Ishikawa (cell line): Measurements from ENCODE around the gene LRP4.

Experiments
- CEBPB ChIP-seq: IDR thresholded peaks from 2 replicates; pipeline ENCODE4 v1.6.1; 2012
- CREB1 ChIP-seq: IDR thresholded peaks from 2 replicates; pipeline ENCODE4 v1.6.1; 2012; ENCODE audit warnings: low read depth
- EGR1 ChIP-seq: IDR thresholded peaks from 2 replicates; pipeline ENCODE4 v1.6.1; 2012
- EP300 ChIP-seq: IDR thresholded peaks from 2 replicates; pipeline ENCODE4 v1.6.1; 2012; ENCODE audit warnings: borderline replicate concordance
- FOXM1 ChIP-seq: IDR thresholded peaks from 2 replicates; pipeline ENCODE4 v1.6.1; 2012; ENCODE audit warnings: low read depth, borderline replicate concordance
- NFIC ChIP-seq: IDR thresholded peaks from 2 replicates; pipeline ENCODE4 v1.6.1; 2012
- RAD21 ChIP-seq: IDR thresholded peaks from 2 replicates; pipeline ENCODE4 v1.6.1; 2012; ENCODE audit warnings: low read depth
- TAF1 ChIP-seq: IDR thresholded peaks from 2 replicates; pipeline ENCODE4 v1.6.1; 2012; ENCODE audit warnings: low read depth, mild to moderate bottlenecking
- TCF12 ChIP-seq: IDR thresholded peaks from 2 replicates; pipeline ENCODE4 v1.6.1; 2012; ENCODE audit warnings: low read depth
- TEAD4 ChIP-seq: IDR thresholded peaks from 2 replicates; pipeline ENCODE4 v1.6.1; 2012
- USF1 ChIP-seq: IDR thresholded peaks from 2 replicates; pipeline ENCODE4 v1.6.1; 2012
- YY1 ChIP-seq: IDR thresholded peaks from 2 replicates; pipeline ENCODE4 v1.6.1; 2012; ENCODE audit warnings: low read depth
- ZBTB7A ChIP-seq: IDR thresholded peaks from 2 replicates; pipeline ENCODE4 v1.6.1; 2012; ENCODE audit warnings: low read depth
- TF ChIP-seq, protein P1 (sequence below): IDR thresholded peaks from 2 replicates; pipeline ENCODE4 v1.6.1; 2012
- TF ChIP-seq, protein P2 (sequence below): IDR thresholded peaks from 2 replicates; pipeline ENCODE4 v1.6.1; 2012; ENCODE audit warnings: low read depth, mild to moderate bottlenecking

LRP4 gene

GRCh38 chr11:46914363-46914762, 4.0 kb downstream of the LRP4 start:
- TF ChIP-seq USF1 (no peak), TEAD4 (peak; percentile 40; the same call in 1 of the 2 replicates), ZBTB7A (no peak), EGR1 (no peak), CREB1 (no peak), TAF1 (no peak)
- TF ChIP-seq, protein P1, sequence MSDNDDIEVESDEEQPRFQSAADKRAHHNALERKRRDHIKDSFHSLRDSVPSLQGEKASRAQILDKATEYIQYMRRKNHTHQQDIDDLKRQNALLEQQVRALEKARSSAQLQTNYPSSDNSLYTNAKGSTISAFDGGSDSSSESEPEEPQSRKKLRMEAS: 0 out of 2 replicates have a peak, but pooled peaks have one; percentile 11

GRCh38 chr11:46913484-46913883, 4.9 kb downstream of the LRP4 start:
- TF ChIP-seq USF1 (no peak), TEAD4 (no peak), FOXM1 (no peak), YY1 (no peak), TCF12 (no peak), CREB1 (no peak), NFIC (no peak), EP300 (no peak)
- TF ChIP-seq, protein P2, sequence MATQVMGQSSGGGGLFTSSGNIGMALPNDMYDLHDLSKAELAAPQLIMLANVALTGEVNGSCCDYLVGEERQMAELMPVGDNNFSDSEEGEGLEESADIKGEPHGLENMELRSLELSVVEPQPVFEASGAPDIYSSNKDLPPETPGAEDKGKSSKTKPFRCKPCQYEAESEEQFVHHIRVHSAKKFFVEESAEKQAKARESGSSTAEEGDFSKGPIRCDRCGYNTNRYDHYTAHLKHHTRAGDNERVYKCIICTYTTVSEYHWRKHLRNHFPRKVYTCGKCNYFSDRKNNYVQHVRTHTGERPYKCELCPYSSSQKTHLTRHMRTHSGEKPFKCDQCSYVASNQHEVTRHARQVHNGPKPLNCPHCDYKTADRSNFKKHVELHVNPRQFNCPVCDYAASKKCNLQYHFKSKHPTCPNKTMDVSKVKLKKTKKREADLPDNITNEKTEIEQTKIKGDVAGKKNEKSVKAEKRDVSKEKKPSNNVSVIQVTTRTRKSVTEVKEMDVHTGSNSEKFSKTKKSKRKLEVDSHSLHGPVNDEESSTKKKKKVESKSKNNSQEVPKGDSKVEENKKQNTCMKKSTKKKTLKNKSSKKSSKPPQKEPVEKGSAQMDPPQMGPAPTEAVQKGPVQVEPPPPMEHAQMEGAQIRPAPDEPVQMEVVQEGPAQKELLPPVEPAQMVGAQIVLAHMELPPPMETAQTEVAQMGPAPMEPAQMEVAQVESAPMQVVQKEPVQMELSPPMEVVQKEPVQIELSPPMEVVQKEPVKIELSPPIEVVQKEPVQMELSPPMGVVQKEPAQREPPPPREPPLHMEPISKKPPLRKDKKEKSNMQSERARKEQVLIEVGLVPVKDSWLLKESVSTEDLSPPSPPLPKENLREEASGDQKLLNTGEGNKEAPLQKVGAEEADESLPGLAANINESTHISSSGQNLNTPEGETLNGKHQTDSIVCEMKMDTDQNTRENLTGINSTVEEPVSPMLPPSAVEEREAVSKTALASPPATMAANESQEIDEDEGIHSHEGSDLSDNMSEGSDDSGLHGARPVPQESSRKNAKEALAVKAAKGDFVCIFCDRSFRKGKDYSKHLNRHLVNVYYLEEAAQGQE: no peak
- TF ChIP-seq, protein P1: no peak

DNA sequence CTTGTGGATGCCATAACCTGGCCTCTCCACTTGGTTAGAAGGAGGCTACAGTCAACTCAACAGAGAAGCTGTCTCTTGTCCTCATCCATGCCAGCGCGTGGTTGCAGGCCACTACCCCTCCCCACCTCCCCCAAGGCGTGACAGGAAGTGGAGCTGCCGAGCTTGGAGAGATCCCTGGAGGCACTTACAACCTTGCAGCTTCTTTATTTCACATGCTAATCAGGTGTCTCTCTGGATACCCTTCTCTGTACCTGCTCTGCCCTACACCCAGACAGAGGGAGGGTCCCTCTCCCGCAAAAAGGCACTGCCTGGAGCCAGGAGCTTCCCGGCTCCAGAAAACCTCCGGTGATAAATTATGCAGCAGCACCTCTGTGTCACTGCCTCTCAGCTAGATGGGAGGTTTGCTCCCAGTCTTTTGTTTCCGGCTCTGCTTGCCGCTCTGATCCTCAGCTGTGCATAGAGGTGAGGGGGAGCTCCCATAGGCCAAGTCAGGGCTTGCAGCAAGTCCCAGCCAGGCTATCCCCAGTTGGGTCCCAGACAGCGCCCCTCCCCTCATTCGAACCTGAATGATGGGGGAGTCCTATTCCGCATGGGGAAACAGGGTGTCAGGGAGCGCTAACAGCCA, 5.7 kb downstream of the LRP4 start:
- TF ChIP-seq, protein P1: no peak
- no peak for TF ChIP-seq RAD21

GRCh38 chr11:46907606-46908005, 10.7 kb downstream of the LRP4 start:
- TF ChIP-seq USF1 (no peak), CEBPB (no peak)
- TF ChIP-seq, protein P2: no peak

GRCh38 chr11:46906609-46907041, 11.7 kb downstream of the LRP4 start:
- no peak for TF ChIP-seq CREB1
- TF ChIP-seq TEAD4: no peak
- TF ChIP-seq EP300: no peak
- no peak for TF ChIP-seq ZBTB7A
- no peak for TF ChIP-seq FOXM1
- TF ChIP-seq, protein P1: no peak

- TF ChIP-seq YY1 (no peak), CREB1 (no peak), RAD21 (no peak), CEBPB (no peak), TAF1 (no peak)
- TF ChIP-seq, protein P2: no peak
These were observed 12.5 kb downstream of the LRP4 start for GRCh38 chr11:46905806-46906205.
